Loucy (cell line): ENCODE measurements around the gene ALOX12B.
A peak's percentile ranks its signal among the peaks of the same experiment; 100 is the strongest.

ENCODE experiments used
- H2AFZ ChIP-seq: fragments of 200-600 bp; sonication (generic); 2 replicates; pipeline ENCODE4 v1.6.0; 2016; ENCODE audit warnings: antibody characterized with exemption, mild to moderate bottlenecking, low read length, moderate library complexity
- H3F3A ChIP-seq: fragments of 200-600 bp; 2 replicates; pipeline ENCODE4 v1.6.0; 2016; ENCODE audit warnings: antibody characterized with exemption, low read depth, mild to moderate bottlenecking
- H3K27me3 ChIP-seq: fragments of 200-600 bp; sonication (generic); 2 replicates; pipeline ENCODE4 v1.6.1; 2014; ENCODE audit warnings: low read length, mild to moderate bottlenecking; ENCODE audit not compliant: insufficient read depth, poor library complexity, severe bottlenecking
- H3K36me3 ChIP-seq: fragments of 200-600 bp; sonication (generic); 2 replicates; pipeline ENCODE4 v1.6.1; 2016; ENCODE audit warnings: low read length; ENCODE audit not compliant: insufficient read depth
- H3K4me1 ChIP-seq: fragments of 200-600 bp; sonication (generic); 2 replicates; pipeline ENCODE4 v1.5.1; 2014; ENCODE audit warnings: low read length, mild to moderate bottlenecking; ENCODE audit not compliant: insufficient read depth, poor library complexity, severe bottlenecking
- H3K4me2 ChIP-seq: fragments of 200-600 bp; sonication (generic); 2 replicates; pipeline ENCODE4 v1.6.0; 2014; ENCODE audit warnings: antibody characterized with exemption, low read length, low read depth, mild to moderate bottlenecking; ENCODE audit not compliant: poor library complexity, severe bottlenecking
- H3K4me3 ChIP-seq: fragments of 200-600 bp; sonication (generic); 2 replicates; pipeline ENCODE4 v1.5.1; 2014; ENCODE audit warnings: low read length, mild to moderate bottlenecking, mixed read lengths; ENCODE audit not compliant: poor library complexity, severe bottlenecking
- H3K79me2 ChIP-seq: fragments of 200-600 bp; sonication (generic); 2 replicates; pipeline ENCODE4 v1.6.1; 2014; ENCODE audit warnings: low read length; ENCODE audit not compliant: insufficient read depth
- H3K9ac ChIP-seq: fragments of 200-600 bp; sonication (generic); 2 replicates; pipeline ENCODE4 v1.6.0; 2014; ENCODE audit warnings: mild to moderate bottlenecking, low read depth, low read length, moderate library complexity; ENCODE audit not compliant: poor library complexity, severe bottlenecking
- H3K9me2 ChIP-seq: fragments of 200-600 bp; sonication (generic); replicated peaks from 2 replicates; pipeline ENCODE4 v1.6.1; 2016; ENCODE audit warnings: low read depth, low read length, mixed read lengths
- H3K9me3 ChIP-seq: fragments of 200-600 bp; sonication (generic); 2 replicates; pipeline ENCODE4 v1.6.1; 2014; ENCODE audit warnings: mild to moderate bottlenecking, antibody characterized with exemption, low read length, low read depth; ENCODE audit not compliant: insufficient read depth
- H4K20me1 ChIP-seq: fragments of 200-600 bp; sonication (generic); 2 replicates; pipeline ENCODE4 v1.6.0; 2014; ENCODE audit warnings: antibody characterized with exemption, low read length, mild to moderate bottlenecking; ENCODE audit not compliant: insufficient read depth, poor library complexity, severe bottlenecking
- CTCF ChIP-seq: fragments of 200-600 bp; sonication (generic); conservative IDR thresholded peaks from 2 replicates; pipeline ENCODE4 v1.5.1; 2014; ENCODE audit warnings: mild to moderate bottlenecking, antibody characterized with exemption, low read length
- EZH2phosphoT487 ChIP-seq: fragments of 200-600 bp; IDR thresholded peaks from 2 replicates; pipeline ENCODE4 v1.6.1; 2018; ENCODE audit warnings: antibody characterized with exemption, mild to moderate bottlenecking, moderate library complexity, borderline replicate concordance

Gene ALOX12B

GRCh38 chr17:8057691-8058114 is 29.8 kb downstream of the ALOX12B start:
- TF ChIP-seq CTCF (peak; percentile 84), EZH2phosphoT487 (no peak)
- Histone ChIP-seq H3K27me3 (no peaks in the 10 kb centered on the region), H3K4me1 (peaks cover 27% of the 10 kb centered on the region), H3K9me2 (no peaks in the 10 kb centered on the region), H3K79me2 (no peaks in the 10 kb centered on the region), H3K4me2 (peak overlapping the region; percentile 58), H3K9ac (peak overlapping the region; percentile 42), H2AFZ (peak overlapping the region; percentile 63), H3K4me3 (peak overlapping the region; percentile 3), H4K20me1 (no peaks in the 10 kb centered on the region), H3K36me3 (no peaks in the 10 kb centered on the region), H3K9me3 (no peaks in the 10 kb centered on the region), H3F3A (no peaks in the 10 kb centered on the region)

DNA sequence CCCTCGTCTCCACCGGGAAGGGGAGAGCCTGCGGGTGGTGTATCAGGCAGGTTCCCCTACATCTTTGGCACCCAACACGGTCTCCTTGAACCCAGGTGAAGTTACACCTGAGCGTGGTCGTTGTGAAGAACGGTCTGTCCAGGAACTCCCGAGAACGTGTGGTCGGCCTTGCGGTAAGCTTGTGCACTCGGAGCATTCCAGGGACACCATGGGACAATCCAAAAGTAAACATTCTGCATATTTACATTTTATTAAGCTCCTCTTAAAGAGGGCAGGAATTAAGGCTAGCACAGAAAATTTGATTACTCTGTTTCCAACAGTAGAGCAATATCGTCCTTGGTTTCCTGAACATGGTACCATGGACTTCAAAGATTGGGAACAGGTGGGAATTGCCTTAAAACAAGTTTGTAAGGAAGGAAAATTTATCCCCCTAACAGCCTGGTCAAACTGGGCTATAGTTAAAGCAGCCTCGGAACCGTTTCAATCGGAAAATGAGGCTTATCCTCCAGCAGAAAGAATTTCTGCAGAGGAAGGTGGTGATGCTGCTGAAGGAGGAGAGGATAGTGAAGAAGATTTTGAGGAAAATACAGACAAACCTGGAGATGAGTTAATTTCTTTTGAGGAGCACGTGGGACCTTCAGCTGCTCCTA is 30.4 kb downstream of the ALOX12B start:
- H3F3A ChIP-seq: no peaks in the 10 kb centered on the region
- no peaks in the 10 kb centered on the region for H4K20me1 ChIP-seq
- H3K9ac ChIP-seq: peak overlapping the region; percentile 42
- H3K4me3 ChIP-seq: peak overlapping the region; percentile 47
- no peaks in the 10 kb centered on the region for H3K9me3 ChIP-seq
- peaks cover 27% of the 10 kb centered on the region for H3K4me1 ChIP-seq
- no peaks in the 10 kb centered on the region for H3K36me3 ChIP-seq
- no peaks in the 10 kb centered on the region for H3K79me2 ChIP-seq
- no peaks in the 10 kb centered on the region for H3K27me3 ChIP-seq
- no peak for TF ChIP-seq CTCF
- TF ChIP-seq EZH2phosphoT487: no peak
- H3K4me2 ChIP-seq: peak overlapping the region; percentile 58
- no peaks in the 10 kb centered on the region for H3K9me2 ChIP-seq
- 0 out of 2 replicates have a peak overlapping the region, but pooled peaks have one; percentile 62 for H2AFZ ChIP-seq

DNA sequence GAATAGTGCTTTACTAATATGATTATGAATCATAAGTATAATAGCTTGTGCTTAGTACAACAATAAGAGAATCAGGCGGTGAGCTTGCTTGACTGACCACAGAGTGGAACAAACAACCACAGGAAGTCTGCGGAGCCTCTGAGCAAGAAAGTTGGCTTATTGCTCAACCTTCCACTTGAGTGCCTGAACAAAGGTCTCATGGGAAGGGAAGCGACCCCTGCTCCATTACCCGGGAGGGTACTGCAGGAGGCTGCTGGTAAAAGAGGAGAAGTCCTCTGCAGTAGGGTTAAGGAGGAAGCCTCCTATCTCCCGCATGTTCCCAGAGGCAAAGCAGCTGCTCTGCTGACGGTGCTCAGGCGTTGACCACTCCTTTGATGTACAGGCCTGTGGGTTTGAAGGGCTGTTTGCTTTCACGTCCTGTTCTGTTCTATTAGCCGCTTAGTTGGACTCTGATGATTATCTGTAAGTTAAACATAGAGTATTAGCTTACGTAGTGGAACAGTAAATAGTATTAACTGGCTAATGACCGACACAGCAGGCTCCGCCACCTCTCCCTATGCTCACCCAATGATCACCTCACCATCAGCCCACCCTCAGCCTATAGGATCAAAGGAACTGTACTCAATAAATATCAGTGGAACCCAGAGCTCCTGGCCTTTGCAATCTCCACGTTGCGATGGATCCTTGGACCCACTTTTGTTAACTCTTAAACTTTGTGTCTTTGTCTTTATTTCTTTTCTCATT is 31.1 kb downstream of the ALOX12B start:
- H3K79me2 ChIP-seq: no peaks in the 10 kb centered on the region
- H3K9me3 ChIP-seq: no peaks in the 10 kb centered on the region
- no peak for TF ChIP-seq EZH2phosphoT487
- no peak for TF ChIP-seq CTCF
- no peaks in the 10 kb centered on the region for H3K27me3 ChIP-seq
- H3K9me2 ChIP-seq: no peaks in the 10 kb centered on the region
- no peaks in the 10 kb centered on the region for H3K36me3 ChIP-seq
- peaks cover 27% of the 10 kb centered on the region for H3K4me1 ChIP-seq
- H3K4me2 ChIP-seq: peak overlapping the region; percentile 58
- H4K20me1 ChIP-seq: no peaks in the 10 kb centered on the region
- H3K9ac ChIP-seq: peak overlapping the region; percentile 42
- peak overlapping the region; percentile 62 for H2AFZ ChIP-seq
- H3K4me3 ChIP-seq: peak overlapping the region; percentile 47
- H3F3A ChIP-seq: no peaks in the 10 kb centered on the region
